Lower lobe of right lung (tissue), 2 donors: ENCODE results near the gene A3GALT2. TPM values are rescaled to one million over a fixed set of nuclear protein-coding genes. Genes with fewer than 3 reads are reported as not detected.

Experiments used
- ATAC-seq, 2 donors: fragments of 200-7000 bp; cut with Tn5 transposase; one replicate each; pipeline ENCODE4 v1.9.1; 2020 to 2022; ENCODE audit warnings: mild to moderate bottlenecking in 2 of 2, moderate library complexity in 2 of 2
- DNase-seq: peaks from one replicate; pipeline ENCODE4 v3.0.0-alpha.2; 2020
- H3K27ac ChIP-seq: fragments of 200-600 bp; one replicate; pipeline ENCODE4 v1.8.0; 2022
- H3K27me3 ChIP-seq: fragments of 200-600 bp; one replicate; pipeline ENCODE4 v1.8.0; 2022; ENCODE audit warnings: low read depth
- H3K36me3 ChIP-seq: fragments of 200-600 bp; one replicate; pipeline ENCODE4 v1.8.0; 2022; ENCODE audit warnings: mild to moderate bottlenecking
- H3K4me1 ChIP-seq: fragments of 200-600 bp; one replicate; pipeline ENCODE4 v1.8.0; 2022
- H3K4me3 ChIP-seq: fragments of 200-600 bp; one replicate; pipeline ENCODE4 v1.8.0; 2022; ENCODE audit warnings: mild to moderate bottlenecking
- H3K9me3 ChIP-seq: fragments of 200-600 bp; one replicate; pipeline ENCODE4 v1.8.0; 2022
- intact Hi-C: fragments of 100-400 bp; cut with DNase I; formaldehyde crosslinking; loops from one replicate; pipeline ENCODE4 v1.11.0; 2022
- total RNA-seq: library from RNA; stranded (reverse); fragmentation: NEBNext Ultra II Directional; extraction: Animal tissue kit (Norgen Biotek cat#: 25700); gene quantifications from one replicate; pipeline ENCODE4 v1.2.1, GENCODE V29; 2021
- TF ChIP-seq, protein P1 (sequence below): fragments of 200-600 bp; IDR thresholded peaks from one replicate; pipeline ENCODE4 v1.8.0; 2022; ENCODE audit warnings: antibody characterized with exemption, mild to moderate bottlenecking
- donor health status: DM: no; HTN: yes; CAD: no; lungs with severe emphysema.

A3GALT2 gene
- total RNA-seq, 1 donor from 2014 or later: not detected

- TF ChIP-seq, protein P1, sequence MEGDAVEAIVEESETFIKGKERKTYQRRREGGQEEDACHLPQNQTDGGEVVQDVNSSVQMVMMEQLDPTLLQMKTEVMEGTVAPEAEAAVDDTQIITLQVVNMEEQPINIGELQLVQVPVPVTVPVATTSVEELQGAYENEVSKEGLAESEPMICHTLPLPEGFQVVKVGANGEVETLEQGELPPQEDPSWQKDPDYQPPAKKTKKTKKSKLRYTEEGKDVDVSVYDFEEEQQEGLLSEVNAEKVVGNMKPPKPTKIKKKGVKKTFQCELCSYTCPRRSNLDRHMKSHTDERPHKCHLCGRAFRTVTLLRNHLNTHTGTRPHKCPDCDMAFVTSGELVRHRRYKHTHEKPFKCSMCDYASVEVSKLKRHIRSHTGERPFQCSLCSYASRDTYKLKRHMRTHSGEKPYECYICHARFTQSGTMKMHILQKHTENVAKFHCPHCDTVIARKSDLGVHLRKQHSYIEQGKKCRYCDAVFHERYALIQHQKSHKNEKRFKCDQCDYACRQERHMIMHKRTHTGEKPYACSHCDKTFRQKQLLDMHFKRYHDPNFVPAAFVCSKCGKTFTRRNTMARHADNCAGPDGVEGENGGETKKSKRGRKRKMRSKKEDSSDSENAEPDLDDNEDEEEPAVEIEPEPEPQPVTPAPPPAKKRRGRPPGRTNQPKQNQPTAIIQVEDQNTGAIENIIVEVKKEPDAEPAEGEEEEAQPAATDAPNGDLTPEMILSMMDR: no peak
- Histone ChIP-seq H3K4me1 (peaks cover 100% of the 10 kb centered on the region), H3K4me3 (peak overlapping the region; percentile 27), H3K9me3 (no peaks in the 10 kb centered on the region), H3K36me3 (peaks cover 5% of the 10 kb centered on the region), H3K27me3 (no peaks in the 10 kb centered on the region), H3K27ac (peak overlapping the region; percentile 66)
- DNase-seq (no peak), ATAC-seq (peak; percentile 68 to 78)
- intact Hi-C loops: no loop called here
Observed at GRCh38 chr1:33342041-33342723, 21.3 kb upstream of the A3GALT2 start.

GRCh38 chr1:33341190-33341589 lies 20.3 kb upstream of the A3GALT2 start:
- Histone ChIP-seq H3K27me3 (no peaks in the 10 kb centered on the region), H3K4me3 (no peak overlapping the region), H3K4me1 (peaks cover 100% of the 10 kb centered on the region), H3K9me3 (no peaks in the 10 kb centered on the region), H3K27ac (peak overlapping the region; percentile 84), H3K36me3 (peaks cover 5% of the 10 kb centered on the region)
- intact Hi-C loops: no loop called here
- ATAC-seq: no peak
- no peak for DNase-seq
- TF ChIP-seq, protein P1: no peak

DNA sequence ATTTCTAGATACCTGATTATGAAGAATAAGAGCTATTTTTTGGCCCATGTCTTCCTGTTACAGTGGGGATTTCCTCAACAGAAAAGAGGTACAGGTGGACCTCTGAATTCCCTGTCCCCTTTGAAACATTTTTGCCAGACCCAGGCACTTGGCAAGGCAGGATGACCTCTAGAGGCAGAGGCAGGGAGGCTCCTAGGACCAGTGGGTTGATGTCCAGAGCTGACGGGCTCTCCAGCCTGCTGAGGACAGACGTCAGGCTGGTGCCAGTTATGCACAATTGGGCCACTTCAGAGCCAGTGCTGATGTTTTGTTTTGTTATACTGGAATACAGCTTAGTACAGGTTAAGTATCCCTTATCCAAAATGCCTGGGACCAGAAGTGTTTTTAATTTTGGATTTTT lies 18.5 kb upstream of the A3GALT2 start:
- no peak for DNase-seq
- intact Hi-C loops: no loop called here
- Histone ChIP-seq H3K9me3 (no peaks in the 10 kb centered on the region), H3K27ac (peak overlapping the region; percentile 84), H3K27me3 (no peaks in the 10 kb centered on the region), H3K4me3 (peak overlapping the region; percentile 19), H3K4me1 (peaks cover 97% of the 10 kb centered on the region), H3K36me3 (peaks cover 10% of the 10 kb centered on the region)
- TF ChIP-seq, protein P1: no peak
- peak; percentile 9 to 26 for ATAC-seq

DNA sequence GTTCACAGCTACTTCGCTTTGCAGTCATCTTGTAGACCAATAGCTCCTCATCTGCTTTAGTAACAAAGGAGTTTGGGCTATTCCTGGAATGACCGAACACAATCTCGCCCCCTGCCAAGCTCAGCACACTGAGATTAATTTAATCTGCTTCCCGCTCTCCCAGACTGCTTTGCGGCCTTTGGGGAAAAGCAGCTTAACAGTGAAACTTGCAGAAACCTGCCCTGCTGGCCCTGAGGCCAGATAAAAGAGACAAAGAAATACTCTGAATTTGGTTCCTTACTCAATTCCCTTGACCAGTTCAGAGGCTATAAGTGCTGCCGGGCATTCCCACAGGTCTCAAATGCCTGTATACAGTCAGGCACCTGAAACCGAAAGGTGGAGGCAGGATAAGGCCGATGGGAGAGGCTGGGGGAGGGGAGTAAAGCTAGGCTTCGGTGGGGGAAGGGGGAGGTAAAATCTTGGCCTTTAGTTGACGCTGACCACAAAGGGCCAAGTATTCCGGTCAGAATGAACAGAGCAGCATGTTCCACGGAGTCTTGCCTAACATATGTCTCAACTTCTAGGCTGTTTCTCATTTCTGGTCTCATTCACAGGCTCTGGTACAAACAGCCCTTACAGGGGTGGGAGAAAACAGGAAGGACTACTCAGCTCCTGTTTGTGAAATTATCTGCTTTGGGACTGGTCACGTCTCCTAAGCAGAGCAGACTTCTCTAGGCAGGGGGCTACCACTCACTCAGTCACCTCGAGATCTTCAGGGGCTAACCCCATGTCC lies 17.7 kb upstream of the A3GALT2 start:
- peak overlapping the region; percentile 84 for H3K27ac ChIP-seq
- peak overlapping the region; percentile 19 for H3K4me3 ChIP-seq
- DNase-seq (peak; percentile 66), ATAC-seq (peak; percentile 70 to 88)
- no peaks in the 10 kb centered on the region for H3K27me3 ChIP-seq
- H3K9me3 ChIP-seq: no peaks in the 10 kb centered on the region
- intact Hi-C loops: no loop called here
- H3K36me3 ChIP-seq: peaks cover 18% of the 10 kb centered on the region
- TF ChIP-seq, protein P1: no peak
- peaks cover 97% of the 10 kb centered on the region for H3K4me1 ChIP-seq

- intact Hi-C loops: no loop called here
- H3K27ac ChIP-seq: peak overlapping the region; percentile 84
- H3K9me3 ChIP-seq: no peaks in the 10 kb centered on the region
- no peaks in the 10 kb centered on the region for H3K27me3 ChIP-seq
- no peak overlapping the region for H3K4me3 ChIP-seq
- TF ChIP-seq, protein P1: no peak
- DNase-seq (no peak), ATAC-seq (no peak)
- H3K4me1 ChIP-seq: peaks cover 97% of the 10 kb centered on the region
- H3K36me3 ChIP-seq: peaks cover 23% of the 10 kb centered on the region
Observed at GRCh38 chr1:33338048-33338439, 17.1 kb upstream of the A3GALT2 start.
